Stimulated activated CD8-positive, alpha-beta memory T cell treated with anti-CD3 and anti-CD28 coated beads, Interleukin-4, amount 100 ng/mL, for 24 hours (primary cell): ENCODE measurements around the gene EFTUD2.
A peak's percentile ranks its signal among the peaks of the same experiment; 100 is the strongest.
"Not testable (repeated sequence)": the region's sequence is repeated elsewhere in the genome, so short reads cannot be mapped to it uniquely, and the experiment has no call there.

Experiments used
- DNase-seq: peaks from one replicate; pipeline ENCODE4 v3.0.0-alpha.2; 2020; ENCODE audit warnings: low read depth

EFTUD2 gene

DNA sequence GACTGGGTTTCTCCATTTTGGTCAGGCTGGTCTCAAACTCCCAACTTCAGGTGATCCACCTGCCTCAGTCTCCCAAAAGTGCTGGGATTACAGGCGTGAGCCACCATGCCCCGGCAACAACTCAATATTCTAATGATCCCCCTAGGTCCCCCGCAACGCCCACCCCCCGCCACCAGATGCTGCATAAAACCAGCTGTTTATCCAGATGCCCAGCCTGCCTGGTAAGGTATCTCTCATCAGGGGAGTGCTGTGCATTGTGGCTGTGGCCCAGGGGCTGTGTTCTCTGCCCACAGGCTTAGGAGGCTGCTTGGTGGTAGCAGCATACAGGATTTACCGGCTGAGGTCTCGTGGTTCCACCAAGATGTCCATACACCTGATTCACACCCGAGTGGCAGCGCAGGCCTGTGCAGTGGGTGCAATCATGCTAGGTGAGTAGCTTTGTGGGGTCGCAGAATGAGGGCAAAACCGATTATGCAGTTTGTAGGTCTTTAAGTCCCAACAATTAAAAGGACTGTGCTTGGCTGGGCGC, 50.2 kb downstream of the EFTUD2 start:
- no peak for DNase-seq

DNA sequence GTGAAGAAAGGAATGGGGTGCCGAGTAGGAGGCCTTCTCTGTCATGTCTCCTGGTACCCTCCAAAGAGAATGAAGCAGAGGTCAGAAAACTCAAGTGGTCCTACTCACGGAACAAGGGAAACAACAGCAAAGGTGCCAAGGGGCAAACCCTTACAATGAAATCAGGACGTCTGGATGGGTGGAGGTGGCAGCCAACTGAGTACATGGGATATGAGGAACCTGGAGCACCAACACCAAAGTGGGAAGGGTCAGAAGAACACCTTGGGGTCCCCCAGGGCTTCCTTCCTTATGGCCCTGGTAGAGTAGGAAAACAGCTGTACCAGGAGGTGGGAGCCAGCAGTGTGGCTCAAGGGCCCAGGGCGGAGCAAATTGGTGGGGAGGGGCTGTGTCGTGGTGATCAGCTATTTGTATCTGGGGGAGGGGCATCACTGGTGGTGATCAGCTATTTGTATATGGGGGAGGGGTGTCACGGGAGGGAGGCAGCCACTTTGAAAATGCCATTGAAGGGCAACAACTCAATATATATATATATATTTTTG, 50.9 kb downstream of the EFTUD2 start:
- no peak for DNase-seq

DNA sequence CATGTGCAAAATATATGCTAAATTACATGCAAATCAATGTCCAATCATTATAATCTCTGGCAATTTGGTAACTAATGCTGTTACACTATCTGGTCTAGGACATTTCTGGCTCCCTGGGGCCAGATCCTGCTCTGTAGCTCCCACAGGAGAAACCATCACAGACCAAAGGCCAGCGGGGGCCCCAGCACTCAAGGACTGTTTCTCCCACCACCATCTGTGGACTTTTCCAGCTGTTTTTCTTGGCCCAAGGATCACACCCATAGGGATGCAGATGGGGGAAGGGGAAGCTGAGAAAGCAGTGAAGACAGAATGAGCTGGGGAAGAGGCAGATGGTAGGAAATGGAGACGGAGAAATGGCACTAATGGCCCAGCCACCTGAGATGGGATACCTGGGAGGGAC, 51.7 kb downstream of the EFTUD2 start, which contains the start of gene HIGD1B:
TSS of gene HIGD1B (plus strand) at position 298 of the 400 bp plus-strand sequence. CDS start 270 bp downstream, outside the sequence.
- no peak for DNase-seq

DNA sequence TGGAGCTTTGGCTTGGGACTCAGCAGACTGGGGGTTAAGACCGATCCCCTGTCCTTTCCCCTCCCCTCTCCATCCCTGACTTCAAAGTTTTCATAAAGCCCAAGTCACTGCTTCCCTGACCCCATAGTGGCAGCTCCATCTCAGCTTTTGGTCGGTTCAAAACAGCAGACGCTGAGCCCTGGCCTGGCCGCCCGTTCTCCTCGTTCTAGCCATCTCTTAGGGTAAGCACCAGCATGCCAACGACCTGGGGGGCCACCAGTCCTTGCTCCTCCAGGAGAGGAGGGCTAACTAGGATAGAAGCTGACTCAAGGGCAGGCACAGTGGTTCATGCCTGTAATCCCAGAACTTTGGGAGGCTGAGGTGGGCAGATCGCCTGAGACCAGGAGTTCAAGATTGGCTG, 53.0 kb downstream of the EFTUD2 start:
- DNase-seq, result no peak

DNA sequence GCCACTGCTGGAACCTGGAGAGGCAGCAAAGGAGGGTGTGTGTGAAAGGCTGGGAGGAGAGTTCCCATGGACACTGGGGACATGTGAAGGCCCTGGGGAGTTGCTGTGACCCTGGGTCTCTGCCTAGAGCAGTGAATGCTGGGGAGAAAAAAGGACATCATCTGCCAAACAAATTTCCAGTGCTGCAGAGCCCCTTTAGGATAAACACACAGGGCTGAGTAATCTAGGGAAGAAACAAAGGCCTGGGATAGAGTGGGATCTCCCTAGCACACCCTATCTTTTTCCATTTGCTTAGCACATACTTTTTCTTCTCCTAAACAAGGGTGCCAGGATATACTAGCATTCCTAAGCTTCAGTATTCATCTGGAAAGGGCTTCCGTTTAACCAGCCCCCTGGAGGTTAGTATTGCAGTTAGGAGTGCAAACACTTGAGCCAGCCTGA, 54.8 kb downstream of the EFTUD2 start:
- no peak for DNase-seq

DNA sequence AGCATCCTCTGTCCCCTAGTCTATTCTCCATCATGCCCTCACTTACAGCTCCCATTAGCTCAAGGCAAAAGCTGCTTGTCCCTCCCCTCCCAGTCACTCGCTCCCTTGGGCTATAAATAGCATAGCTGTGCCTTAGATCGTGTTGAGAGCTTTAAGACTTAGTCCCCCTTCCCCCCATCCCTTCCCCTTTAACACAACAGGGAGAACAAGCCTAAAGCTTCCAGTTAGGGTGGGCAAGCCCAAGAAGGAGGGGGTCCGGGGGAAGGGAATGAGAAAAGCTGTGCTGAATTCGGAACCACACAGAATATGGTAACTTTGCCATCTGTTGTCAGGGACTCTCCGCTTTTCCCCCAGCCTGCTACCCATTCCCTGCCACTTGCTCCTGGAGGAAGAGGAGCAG, 56.5 kb downstream of the EFTUD2 start:
- no peak for DNase-seq

DNA sequence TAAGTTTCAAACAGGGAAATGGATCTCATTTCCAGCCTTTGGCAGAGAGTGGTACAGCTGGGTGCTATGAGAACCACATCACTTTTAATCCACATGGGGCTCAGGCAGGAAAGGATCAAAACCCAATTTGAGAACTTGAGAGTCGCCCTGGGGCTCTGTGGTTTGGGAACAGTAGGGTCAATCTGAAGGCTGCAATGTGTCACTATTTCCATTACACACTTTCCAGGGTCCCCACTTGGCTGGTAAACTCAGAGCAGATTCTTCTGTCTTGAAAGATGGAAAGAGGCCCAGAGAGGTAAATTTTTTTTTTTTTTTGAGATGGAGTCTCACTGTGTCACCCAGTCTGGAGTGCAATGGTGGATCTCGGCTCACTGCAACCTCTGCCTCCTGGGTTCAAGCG, 58.3 kb downstream of the EFTUD2 start:
- no peak for DNase-seq

DNA sequence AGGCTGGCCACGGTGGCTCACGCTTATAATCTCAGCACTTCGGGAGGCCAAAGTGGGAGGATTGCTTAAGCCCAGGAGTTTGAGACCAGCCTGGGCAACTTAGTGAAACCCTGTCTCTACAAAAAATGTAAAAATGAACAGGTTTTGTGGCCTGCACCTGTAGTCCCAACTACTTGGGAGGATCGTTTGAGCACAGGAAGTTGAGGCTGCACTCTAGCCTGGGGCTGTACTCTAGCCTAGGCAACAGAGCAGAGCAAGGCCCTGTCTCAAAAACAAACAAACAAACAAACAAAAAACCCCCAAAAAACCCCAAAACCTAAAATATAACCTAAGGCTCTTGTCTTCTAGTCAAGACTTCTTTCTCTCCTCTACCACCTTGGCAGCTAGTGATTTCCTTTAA, 59.0 kb downstream of the EFTUD2 start:
- DNase-seq, result no peak

DNA sequence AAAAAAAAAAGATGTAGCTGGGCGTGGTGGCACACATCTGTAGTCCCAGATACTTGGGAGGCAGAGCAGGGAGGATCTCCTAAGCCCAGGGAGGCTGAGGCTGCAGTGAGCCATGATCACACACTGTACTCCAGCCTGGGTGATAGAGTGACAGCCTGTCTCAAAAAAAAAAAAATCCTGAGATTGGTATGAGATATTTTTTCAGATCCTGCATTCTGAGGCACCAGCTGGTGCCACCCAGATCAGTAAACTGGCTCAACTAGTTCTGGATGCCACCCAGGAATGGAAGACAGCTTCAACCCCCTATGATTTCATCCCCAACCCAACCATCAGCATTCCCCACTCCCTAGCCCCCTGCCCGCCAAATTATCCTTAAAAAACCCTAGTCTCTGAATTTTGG, 62.0 kb downstream of the EFTUD2 start:
- DNase-seq, result no peak

DNA sequence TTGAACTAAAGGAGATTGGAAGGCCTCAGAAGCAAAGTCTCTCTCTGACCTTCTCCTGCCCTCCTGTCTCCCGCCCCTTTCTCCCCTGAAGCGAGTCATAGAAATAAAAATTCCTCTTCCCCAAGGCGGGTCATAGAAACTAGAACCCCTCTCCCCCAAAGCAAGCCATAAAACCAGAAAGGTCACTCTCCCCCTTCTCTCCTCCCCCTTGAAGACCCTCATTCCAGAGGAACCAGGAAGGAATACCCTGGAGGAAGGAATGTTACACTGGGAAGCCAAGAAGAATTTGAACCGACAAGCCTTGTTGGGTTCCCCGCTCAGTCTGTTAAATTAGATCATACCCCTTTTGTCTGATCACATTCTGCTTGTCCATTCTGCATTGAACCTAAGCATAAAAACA, 66.4 kb downstream of the EFTUD2 start:
- no peak for DNase-seq

DNA sequence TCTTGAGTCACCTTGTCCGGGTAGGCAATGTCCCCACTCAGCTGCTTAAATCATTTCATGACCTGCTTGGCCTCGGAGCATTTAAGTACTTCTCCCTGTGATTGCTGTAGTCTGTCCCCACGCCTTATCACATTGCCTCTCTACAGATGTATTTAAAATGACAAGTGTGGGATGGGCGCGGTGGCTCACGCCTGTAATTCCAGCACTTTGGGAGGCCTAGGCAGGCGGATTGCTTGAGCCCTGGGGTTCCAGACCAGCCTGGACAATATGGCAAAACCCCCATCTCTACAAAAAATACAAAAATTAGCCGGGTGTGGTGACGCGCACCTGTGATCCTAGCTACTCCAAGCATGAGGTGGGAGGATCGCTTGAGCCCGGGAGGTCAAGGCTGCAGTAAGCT, 67.9 kb downstream of the EFTUD2 start:
- DNase-seq, result no peak

DNA sequence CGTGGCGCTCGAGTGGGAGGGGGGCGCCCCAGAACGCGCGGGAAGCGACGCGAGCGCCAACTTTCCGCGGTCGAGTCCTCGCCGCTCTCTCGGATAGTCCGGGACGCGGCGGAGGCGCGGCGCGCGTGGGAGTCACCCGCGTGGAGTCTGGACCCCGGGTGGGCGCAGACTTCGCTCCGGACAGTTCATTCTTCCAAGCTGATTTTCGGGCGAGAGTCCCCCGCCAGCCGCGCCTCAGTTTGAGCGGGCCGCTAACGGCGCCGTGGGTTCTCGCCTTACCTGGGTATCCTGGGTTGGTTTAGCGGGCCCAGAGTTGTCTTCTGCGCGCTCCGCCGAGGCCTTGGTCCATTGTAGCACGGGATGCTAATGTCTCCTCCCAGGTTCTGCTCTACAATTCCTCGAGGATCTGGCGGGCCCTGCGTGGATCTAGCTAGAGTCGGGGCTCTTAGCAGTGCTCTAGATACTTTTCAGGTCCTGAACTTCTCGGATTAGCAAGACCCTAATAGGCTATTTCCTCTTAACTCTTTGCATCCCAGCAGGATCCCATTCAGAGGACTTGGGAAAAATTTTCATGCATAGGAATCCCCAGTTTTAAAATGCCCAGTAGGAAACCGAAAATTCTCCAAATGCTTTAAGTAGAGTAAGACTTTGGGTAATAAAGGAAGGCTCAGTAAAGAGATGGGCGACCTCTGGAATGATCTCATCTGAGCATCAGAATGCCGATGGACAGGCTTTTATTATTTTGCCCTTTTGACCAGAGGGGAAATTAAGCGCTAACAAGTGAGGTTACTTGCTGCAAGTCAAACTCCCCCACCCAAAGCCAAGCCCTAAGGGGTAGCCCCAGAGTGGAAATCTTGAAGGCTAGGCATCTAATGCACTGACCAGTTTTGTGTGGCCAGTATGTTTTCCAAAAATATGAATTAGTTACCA, 68.6 kb downstream of the EFTUD2 start:
- DNase-seq, result no peak

DNA sequence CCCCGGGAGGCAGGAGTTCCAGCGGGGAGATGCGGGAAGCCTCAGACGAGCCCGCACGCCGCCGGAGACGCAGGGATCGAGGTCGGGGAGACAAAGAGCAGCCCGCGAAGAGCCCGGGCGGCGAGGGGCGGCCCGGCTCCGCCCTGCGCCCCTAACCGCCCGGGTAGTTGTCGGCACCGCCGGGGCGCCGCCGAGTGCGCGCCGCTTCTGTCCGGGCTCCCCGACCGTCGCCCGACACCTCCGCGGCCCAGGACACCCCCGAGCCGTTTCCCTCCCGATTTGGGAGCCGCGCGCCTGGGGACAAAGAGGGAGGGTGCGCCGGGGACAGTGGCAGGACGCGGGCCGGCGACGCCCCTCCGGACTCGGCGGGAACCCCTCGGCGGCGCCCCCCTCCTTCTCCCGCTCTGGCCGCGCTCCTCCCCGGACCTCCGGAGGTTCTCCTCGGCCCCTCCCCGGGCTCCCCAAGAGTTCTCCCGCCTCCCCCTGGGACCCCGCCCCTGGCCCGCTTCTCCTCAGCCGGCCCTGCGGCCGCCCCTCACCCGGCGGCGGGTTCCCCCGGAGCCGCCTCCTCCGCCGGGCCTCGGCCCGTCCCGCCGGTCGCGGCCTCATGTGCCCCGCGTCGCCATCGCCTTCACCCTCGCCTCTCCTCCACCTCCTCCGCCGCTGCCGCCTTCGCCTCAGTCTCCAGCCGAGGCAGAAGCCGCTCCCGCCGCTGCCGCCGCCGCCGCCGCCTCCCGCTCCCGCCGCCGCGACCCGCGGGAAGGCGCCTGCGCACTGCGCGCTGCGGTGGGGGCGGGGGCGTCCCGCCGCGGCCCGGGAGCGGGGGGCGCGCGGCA, 69.5 kb downstream of the EFTUD2 start, which contains the start of gene GJC1:
TSS of gene GJC1 (minus strand) at position 765 of the 836 bp plus-strand sequence. CDS start 24,470 bp downstream, outside the sequence.
- DNase-seq, result peak; percentile 6

DNA sequence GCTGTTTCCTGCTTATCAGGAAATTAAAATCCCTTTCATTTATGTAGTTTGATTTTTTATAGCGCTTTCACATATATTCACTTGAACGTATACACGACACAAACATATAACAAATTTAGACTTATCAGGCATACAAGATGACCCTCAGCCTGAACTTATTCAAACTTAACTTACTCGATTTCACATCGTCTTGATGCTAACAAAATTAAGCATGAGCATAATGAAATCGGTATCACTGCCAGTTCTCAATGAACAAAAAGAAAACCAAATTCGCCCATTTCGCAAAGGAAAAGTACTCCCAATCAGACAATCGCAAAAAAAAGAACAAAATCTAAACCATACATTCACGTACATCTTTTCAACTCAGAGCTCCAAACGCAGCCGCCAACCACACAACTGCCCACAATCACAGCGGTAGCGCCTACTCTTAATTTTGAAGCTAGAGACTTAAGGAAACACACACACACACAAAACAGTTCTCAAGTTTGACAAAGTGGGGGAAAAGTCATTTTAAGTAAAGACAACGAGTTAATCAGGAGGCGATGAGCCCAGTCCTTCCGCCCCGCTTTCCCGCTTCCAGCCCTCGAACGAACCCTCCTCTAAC, 70.2 kb downstream of the EFTUD2 start:
- no peak for DNase-seq

DNA sequence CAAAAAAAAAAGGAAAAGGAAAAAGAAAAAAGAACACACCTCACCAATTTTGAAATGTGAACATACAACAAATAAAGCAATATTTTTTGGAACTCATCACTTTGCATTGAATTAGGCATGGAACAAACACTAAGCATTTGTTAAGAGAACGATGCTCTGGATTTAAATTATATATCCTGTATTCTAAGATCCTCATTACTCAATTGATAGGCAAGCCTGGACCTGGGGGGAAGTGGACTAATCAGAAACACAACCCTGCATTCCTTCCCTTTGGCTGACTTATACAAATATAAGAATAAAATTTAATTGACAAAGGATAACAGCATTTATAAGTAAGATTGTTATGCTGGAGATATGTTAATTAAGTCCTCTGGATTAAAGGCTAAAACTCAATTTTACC, 71.4 kb downstream of the EFTUD2 start:
- DNase-seq, result no peak

DNA sequence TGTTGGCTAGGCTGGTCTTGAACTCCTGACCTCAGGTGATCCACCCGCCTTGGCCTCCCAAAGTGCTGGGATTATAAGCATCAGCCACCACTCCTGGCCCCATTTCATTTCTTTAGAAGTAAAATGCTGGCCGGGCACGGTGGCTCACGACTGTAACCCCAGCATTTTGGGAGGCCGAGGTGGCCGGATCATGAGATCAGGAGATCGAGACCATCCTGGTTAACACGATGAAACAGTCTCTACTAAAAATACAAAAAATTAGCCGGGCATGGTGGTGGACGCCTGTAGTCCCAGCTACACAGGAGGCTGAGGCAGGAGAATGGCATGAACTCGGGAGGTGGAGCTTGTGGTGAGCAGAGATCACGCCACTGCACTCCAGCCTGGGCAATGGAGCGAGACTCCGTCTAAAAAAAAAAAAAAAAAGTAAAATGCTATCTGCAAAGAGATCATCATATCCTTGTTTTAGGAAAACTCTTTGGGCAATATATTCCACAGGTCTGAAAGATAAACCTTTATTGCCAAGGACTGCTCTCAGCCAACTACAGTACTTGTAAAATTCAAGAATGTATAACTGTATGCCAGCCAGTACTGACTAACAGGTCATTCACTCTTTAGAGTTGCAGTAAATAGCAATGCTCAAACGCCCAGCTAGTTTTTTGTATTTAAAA, 73.0 kb downstream of the EFTUD2 start:
- DNase-seq, result no peak

DNA sequence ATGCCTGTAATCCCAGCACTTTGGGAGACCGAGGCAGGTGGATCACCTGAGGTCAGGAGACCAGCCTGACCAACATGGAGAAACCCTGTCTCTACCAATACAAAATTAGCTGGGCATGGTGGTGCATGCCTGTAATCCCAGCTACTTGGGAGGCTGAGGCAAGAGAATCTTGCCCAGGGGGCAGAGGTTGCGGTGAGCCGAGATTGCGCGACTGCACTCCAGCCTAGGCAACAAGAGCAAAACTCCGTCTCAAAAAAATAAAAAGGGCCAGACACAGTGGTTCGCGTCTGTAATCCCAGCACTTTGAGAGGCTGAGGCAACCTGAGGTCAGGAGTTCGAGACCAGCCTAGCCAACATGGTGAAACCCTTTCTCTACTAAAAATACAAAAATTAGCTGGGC, 74.0 kb downstream of the EFTUD2 start:
- DNase-seq, result not testable (repeated sequence)

DNA sequence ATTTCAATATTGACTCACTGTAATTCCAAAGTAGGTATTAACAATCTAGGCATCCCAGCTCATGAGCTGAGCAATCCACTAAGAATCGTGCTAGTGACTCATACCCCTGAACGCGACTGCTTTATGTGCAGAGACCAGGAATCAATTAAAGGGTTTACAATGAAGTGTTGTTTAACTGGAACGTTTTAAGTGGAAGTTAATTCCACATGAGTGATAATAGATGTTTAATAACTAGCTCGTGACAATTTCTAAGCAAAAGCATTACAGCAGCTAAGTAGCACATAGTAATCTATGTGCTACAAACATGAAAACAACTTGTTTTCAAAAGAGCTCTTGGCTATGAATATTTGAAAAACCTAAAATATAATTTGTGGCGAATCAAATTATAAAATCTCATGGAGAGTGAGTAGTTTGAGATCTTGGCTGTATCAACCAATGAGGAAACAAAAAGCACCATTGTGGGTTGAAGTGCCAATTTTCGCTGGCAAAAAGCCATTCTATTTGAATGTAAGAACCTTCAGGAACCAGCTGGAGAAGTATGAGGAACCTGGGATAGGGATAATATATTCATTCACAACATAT, 78.5 kb downstream of the EFTUD2 start:
- no peak for DNase-seq

DNA sequence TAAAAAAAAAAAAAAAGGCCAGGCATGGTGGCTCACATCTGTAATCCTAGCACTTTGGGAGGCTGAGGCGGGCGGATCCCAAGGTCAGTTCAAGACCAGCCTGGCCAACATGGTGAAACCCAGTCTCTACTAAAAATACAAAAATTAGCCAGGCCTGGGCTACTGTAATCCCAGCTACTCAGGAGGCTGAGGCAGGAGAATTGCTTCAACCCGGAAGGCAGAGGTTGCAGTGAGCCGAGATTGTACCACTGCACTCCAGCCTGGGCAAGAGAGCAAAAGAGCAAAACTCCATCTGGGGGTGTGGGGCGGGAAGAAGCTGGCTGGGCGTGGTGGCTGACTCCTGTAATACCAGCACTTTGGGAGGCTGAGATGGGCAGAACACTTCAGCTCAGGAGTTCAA, 80.7 kb downstream of the EFTUD2 start:
- not testable (repeated sequence) for DNase-seq

DNA sequence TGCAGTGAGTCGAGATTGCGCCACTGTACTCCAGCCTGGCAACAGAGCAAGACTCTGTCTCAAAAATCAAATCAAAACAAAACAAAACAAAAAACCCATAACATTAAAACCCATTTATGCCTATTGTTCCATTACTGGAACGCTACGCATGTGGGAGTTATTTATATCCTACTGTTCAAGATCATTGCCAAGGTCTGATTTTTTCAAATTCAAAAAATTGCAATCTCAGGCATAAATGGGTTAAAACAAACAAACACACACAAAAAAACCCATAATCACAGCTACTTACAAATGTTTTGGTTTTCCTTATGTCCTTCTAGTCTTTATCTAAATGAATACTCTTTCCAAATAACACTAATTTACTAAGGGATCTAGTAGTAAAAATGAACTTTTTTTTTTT, 87.0 kb downstream of the EFTUD2 start:
- DNase-seq, result no peak
